Liver (tissue), 9 donors: ENCODE results near the gene WDCP. TPM values are rescaled to one million over a fixed set of nuclear protein-coding genes. Genes with fewer than 3 reads are reported as not detected.

Source experiments
- DNase-seq: peaks from one replicate; pipeline ENCODE4 v3.0.0-alpha.2; 2017; ENCODE audit warnings: low spot score
- H3K27ac ChIP-seq, 2 donors: one replicate each; pipeline ENCODE4 v1.7.0; 2013; ENCODE audit warnings: inconsistent platforms in 2 of 2, low read length in 2 of 2, control low read depth in 1 of 2, low read depth in 1 of 2, mild to moderate bottlenecking in 1 of 2
- H3K27me3 ChIP-seq, 4 donors: one replicate each; pipeline versions ENCODE4 v1.6.1 to v1.7.0; 2013; ENCODE audit warnings: low read length in 3 of 4, inconsistent platforms in 1 of 4, mild to moderate bottlenecking in 1 of 4, moderate library complexity in 1 of 4; ENCODE audit not compliant: control insufficient read depth in 4 of 4, insufficient read depth in 4 of 4
- H3K36me3 ChIP-seq, 4 donors: one replicate each; pipeline versions ENCODE4 v1.6.1 to v1.7.0; 2013; ENCODE audit warnings: low read length in 3 of 4, mild to moderate bottlenecking in 3 of 4, low read depth in 1 of 4, moderate library complexity in 1 of 4; ENCODE audit not compliant: control insufficient read depth in 4 of 4, insufficient read depth in 3 of 4
- H3K4me1 ChIP-seq, 4 donors: one replicate each; pipeline versions ENCODE4 v1.6.1 to v1.7.0; 2013; ENCODE audit warnings: low read length in 3 of 4, mild to moderate bottlenecking in 3 of 4, moderate library complexity in 1 of 4; ENCODE audit not compliant: control insufficient read depth in 4 of 4, insufficient read depth in 4 of 4
- H3K4me3 ChIP-seq, 3 donors: one replicate each; pipeline versions ENCODE4 v1.6.1 to v1.7.0; 2013; ENCODE audit warnings: low read length in 3 of 3, control low read depth in 1 of 3, low read depth in 1 of 3, mild to moderate bottlenecking in 1 of 3
- H3K9ac ChIP-seq, 2 donors: one replicate each; pipeline ENCODE4 v1.7.0; 2013; ENCODE audit warnings: low read length in 2 of 2, mild to moderate bottlenecking in 2 of 2, moderate library complexity in 2 of 2, control low read depth in 1 of 2, low read depth in 1 of 2
- H3K9me3 ChIP-seq, 4 donors: one replicate each; pipeline versions ENCODE4 v1.6.1 to v1.7.0; 2013; ENCODE audit warnings: low read length in 3 of 4; ENCODE audit not compliant: control insufficient read depth in 4 of 4
- EGR1 ChIP-seq, 2 donors: IDR thresholded peaks; 2 replicates each; pipeline ENCODE4 v1.6.1; 2016 to 2018; ENCODE audit warnings: antibody characterized with exemption in 2 of 2, low read depth in 2 of 2
- FOXA1 ChIP-seq: IDR thresholded peaks from 2 replicates; pipeline ENCODE4 v1.6.1; 2016; ENCODE audit warnings: antibody characterized with exemption
- FOXA2 ChIP-seq: IDR thresholded peaks from 2 replicates; pipeline ENCODE4 v1.6.1; 2016; ENCODE audit warnings: antibody characterized with exemption
- GABPA ChIP-seq, 2 donors: IDR thresholded peaks in 1 of 2; conservative IDR thresholded peaks in 1 of 2; 2 replicates each; pipeline ENCODE4 v1.6.1; 2016; ENCODE audit warnings: antibody characterized with exemption in 2 of 2, mild to moderate bottlenecking in 1 of 2, moderate library complexity in 1 of 2
- HNF4A ChIP-seq, 2 donors: conservative IDR thresholded peaks; 2 replicates each; pipeline ENCODE4 v1.6.1; 2016; ENCODE audit warnings: antibody characterized with exemption in 2 of 2, mild to moderate bottlenecking in 2 of 2
- HNF4G ChIP-seq: IDR thresholded peaks from 2 replicates; pipeline ENCODE4 v1.6.1; 2016; ENCODE audit warnings: antibody characterized with exemption
- JUND ChIP-seq, 2 donors: IDR thresholded peaks; 2 replicates each; pipeline ENCODE4 v1.6.1; 2016; ENCODE audit warnings: antibody characterized with exemption in 2 of 2
- NR2F2 ChIP-seq: IDR thresholded peaks from 2 replicates; pipeline ENCODE4 v1.6.1; 2016; ENCODE audit warnings: antibody characterized with exemption
- RAD21 ChIP-seq, 2 donors: IDR thresholded peaks; 2 replicates each; pipeline ENCODE4 v1.6.1; 2016; ENCODE audit warnings: antibody characterized with exemption in 2 of 2, mild to moderate bottlenecking in 2 of 2
- SP1 ChIP-seq: IDR thresholded peaks from 2 replicates; pipeline ENCODE4 v1.6.1; 2018; ENCODE audit warnings: antibody characterized with exemption, mild to moderate bottlenecking
- TAF1 ChIP-seq: conservative IDR thresholded peaks from 2 replicates; pipeline ENCODE4 v1.6.1; 2016; ENCODE audit warnings: antibody characterized with exemption, mild to moderate bottlenecking
- WGBS: extraction: QIAGEN DNeasy Blood & Tissue Kit; methylation state at CpG from one replicate; pipeline ENCODE4 v1.1.7; 2013; 5-methylcytosine and 5-hydroxymethylcytosine counted together
- polyA plus RNA-seq, 2 donors: library from polyadenylated mRNA; stranded (reverse) in 1 of 2; unstranded in 1 of 2; fragments of 200-250 nt in 1 of 2; fragments of >200 nt in 1 of 2; fragmentation: Nextera tagmentation in 1 of 2; extraction: Ambion mirVana in 1 of 2; gene quantifications; one replicate each; pipeline versions ENCODE4 v1.2.1 to v1.2.3, GENCODE V29; 2013 to 2015
- total RNA-seq, 2 donors: library from RNA; depleted of rRNA; stranded (reverse); fragments of >200 nt; gene quantifications; one replicate each; pipeline ENCODE4 v1.2.3, GENCODE V29; 2014
- TF ChIP-seq, protein P1 (sequence below): IDR thresholded peaks from 2 replicates; pipeline ENCODE4 v1.6.1; 2016; ENCODE audit warnings: antibody characterized with exemption
- TF ChIP-seq, protein P2 (sequence below): IDR thresholded peaks from 2 replicates; pipeline ENCODE4 v1.6.1; 2016; ENCODE audit warnings: antibody characterized with exemption
- TF ChIP-seq, protein P3 (sequence below): IDR thresholded peaks from 2 replicates; pipeline ENCODE4 v1.6.1; 2016; ENCODE audit warnings: antibody characterized with exemption, mild to moderate bottlenecking
- donor health status: healthy.
- donor health status: healthy.
- donor health status: healthy.
- donor health status: healthy.
- donor health status: healthy.

Gene WDCP
- total and polyA plus RNA-seq, 4 donors, result 2.0 to 6.0 (median 4.4) TPM

DNA sequence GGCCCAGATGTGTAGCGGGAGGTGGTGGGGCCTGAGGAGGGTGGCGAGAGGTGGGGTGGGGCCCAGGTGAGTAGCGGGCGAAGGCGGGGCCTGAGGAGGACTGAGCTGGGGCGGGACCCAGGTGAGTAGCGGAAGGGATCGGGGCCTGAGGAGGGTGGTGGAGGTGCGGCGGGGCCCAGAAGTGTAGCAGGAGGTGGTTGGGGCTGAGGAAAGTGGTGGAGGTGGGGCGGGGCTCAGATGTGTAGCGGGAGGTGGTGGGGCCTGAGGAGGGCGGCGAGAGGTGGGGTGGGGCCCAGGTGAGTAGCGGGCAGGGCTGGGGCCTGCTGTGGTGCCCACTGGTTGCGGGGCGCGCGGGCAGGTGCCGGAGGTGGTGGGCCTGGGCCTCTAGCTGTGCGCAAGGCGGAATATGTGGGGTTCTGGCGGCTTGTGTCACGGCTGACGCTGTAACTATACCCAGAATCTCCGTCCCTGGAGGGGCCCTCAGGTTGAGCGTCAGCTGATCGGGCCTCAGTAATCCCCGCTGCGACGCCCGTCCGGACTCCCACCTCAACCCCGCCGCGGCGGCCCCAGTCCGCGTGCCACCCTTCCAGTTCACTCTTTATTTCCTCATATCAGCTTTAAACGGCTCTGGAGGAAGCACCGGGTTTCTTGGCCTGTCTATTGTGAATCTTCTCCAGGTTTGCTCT, 29.8 kb upstream of the WDCP start:
- peak overlapping the region; percentile 55 to 81 (median 55) for H3K4me3 ChIP-seq
- DNase-seq, result no peak

DNA sequence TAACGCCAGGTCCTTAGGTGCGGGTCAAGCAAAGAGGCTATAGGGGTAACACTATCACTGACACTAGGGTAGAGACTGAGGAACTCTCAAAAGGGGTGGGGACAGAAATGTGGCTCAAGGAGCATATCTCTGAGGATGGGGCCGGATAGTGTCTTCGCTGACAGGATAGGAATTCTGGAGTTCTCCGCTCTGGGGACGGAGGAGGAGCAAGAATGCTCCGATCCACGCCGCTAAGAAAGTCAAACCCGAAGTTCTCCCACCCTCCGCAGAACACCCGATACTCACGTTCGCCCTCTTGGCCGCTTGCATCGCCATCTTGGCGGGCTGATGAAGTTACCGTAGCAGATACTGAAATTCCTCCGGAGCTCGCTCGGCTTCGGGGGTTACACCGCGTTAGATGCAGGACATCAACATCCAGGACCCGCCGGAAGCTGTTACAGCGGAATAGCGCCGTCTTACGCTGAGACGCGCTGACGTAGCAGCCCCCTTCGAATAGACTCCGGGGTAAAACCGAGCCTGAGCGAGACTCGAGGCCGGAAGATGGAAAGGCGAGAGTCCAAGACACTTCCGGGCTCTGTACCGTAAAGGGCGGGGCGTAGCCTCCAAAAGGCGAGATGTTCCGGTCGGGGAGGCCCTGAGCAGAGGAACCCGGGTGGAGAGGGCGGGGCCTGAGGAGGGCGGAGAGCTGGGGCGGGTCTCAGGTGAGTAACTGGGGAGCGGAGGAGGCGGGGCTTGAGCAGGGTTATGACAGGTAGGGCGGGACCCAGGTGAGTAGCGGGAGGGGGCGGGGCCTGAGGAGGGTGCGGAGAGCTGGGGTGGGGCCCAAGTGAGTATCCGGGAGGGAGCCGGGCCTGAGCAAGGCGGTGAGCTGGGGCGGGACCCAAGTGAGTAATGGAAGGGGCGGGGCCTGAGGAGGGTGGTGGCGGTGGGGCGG, 29.0 kb upstream of the WDCP start, which contains the start of gene SF3B6:
Gene SF3B6 (minus strand): TSS at position 412 of the 934 bp plus-strand sequence. CDS start 97 bp downstream, at position 315.
- Histone ChIP-seq H3K36me3 (peaks cover 0 to 22% (median 10%) of the 10 kb centered on the region in 4 donors), H3K9me3 (no peaks in the 10 kb centered on the region), H3K27me3 (no peaks in the 10 kb centered on the region), H3K27ac (peak within 1 kb of the TSS; percentile 74 to 86), H3K4me3 (peak within 1 kb of the TSS; percentile 55 to 97 (median 81)), H3K9ac (peak within 1 kb of the TSS; percentile 61 to 65), H3K4me1 (peaks cover 1 to 22% (median 9%) of the 10 kb centered on the region in 4 donors)
- WGBS, result under 1% methylated on average over 64 of the region's 64 CpGs
- DNase-seq, result peak; percentile 98
- peak; percentile 30 for TF ChIP-seq FOXA2
- TF ChIP-seq GABPA (IDR thresholded peaks at IDR 0.05 in 1 of 2, conservative IDR thresholded peaks at IDR 0.05 in 1 of 2), result peak; percentile 97 to 99
- TF ChIP-seq HNF4A (conservative IDR thresholded peaks at IDR 0.05), result peak; percentile 67 to 79
- TF ChIP-seq, protein P1, sequence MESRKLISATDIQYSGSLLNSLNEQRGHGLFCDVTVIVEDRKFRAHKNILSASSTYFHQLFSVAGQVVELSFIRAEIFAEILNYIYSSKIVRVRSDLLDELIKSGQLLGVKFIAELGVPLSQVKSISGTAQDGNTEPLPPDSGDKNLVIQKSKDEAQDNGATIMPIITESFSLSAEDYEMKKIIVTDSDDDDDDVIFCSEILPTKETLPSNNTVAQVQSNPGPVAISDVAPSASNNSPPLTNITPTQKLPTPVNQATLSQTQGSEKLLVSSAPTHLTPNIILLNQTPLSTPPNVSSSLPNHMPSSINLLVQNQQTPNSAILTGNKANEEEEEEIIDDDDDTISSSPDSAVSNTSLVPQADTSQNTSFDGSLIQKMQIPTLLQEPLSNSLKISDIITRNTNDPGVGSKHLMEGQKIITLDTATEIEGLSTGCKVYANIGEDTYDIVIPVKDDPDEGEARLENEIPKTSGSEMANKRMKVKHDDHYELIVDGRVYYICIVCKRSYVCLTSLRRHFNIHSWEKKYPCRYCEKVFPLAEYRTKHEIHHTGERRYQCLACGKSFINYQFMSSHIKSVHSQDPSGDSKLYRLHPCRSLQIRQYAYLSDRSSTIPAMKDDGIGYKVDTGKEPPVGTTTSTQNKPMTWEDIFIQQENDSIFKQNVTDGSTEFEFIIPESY, result peak; percentile 92
- TF ChIP-seq, protein P2, sequence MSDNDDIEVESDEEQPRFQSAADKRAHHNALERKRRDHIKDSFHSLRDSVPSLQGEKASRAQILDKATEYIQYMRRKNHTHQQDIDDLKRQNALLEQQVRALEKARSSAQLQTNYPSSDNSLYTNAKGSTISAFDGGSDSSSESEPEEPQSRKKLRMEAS, result peak; percentile 95
- peak; percentile 36 to 56 for TF ChIP-seq RAD21 (IDR thresholded peaks at IDR 0.05)
- TF ChIP-seq, protein P3, sequence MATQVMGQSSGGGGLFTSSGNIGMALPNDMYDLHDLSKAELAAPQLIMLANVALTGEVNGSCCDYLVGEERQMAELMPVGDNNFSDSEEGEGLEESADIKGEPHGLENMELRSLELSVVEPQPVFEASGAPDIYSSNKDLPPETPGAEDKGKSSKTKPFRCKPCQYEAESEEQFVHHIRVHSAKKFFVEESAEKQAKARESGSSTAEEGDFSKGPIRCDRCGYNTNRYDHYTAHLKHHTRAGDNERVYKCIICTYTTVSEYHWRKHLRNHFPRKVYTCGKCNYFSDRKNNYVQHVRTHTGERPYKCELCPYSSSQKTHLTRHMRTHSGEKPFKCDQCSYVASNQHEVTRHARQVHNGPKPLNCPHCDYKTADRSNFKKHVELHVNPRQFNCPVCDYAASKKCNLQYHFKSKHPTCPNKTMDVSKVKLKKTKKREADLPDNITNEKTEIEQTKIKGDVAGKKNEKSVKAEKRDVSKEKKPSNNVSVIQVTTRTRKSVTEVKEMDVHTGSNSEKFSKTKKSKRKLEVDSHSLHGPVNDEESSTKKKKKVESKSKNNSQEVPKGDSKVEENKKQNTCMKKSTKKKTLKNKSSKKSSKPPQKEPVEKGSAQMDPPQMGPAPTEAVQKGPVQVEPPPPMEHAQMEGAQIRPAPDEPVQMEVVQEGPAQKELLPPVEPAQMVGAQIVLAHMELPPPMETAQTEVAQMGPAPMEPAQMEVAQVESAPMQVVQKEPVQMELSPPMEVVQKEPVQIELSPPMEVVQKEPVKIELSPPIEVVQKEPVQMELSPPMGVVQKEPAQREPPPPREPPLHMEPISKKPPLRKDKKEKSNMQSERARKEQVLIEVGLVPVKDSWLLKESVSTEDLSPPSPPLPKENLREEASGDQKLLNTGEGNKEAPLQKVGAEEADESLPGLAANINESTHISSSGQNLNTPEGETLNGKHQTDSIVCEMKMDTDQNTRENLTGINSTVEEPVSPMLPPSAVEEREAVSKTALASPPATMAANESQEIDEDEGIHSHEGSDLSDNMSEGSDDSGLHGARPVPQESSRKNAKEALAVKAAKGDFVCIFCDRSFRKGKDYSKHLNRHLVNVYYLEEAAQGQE, result peak; percentile 63
- TF ChIP-seq FOXA1, result peak; percentile 69
- peak; percentile 63 to 85 for TF ChIP-seq EGR1 (IDR thresholded peaks at IDR 0.05; ENCODE audit: low read depth in 2 of 2)
- TF ChIP-seq TAF1, result no peak

More for the DNA sequence above, 29.8 kb upstream of the WDCP start:
- Histone ChIP-seq H3K36me3 (peaks cover 0 to 18% (median 10%) of the 10 kb centered on the region in 4 donors), H3K9me3 (no peaks in the 10 kb centered on the region), H3K4me1 (peaks cover 1 to 22% (median 9%) of the 10 kb centered on the region in 4 donors), H3K9ac (no peak overlapping the region), H3K27me3 (no peaks in the 10 kb centered on the region), H3K27ac (peak overlapping the region; percentile 74 to 86)
- TF ChIP-seq FOXA1 (no peak), FOXA2 (no peak), NR2F2 (no peak), HNF4A (conservative IDR thresholded peaks at IDR 0.05) (no peak), EGR1 (IDR thresholded peaks at IDR 0.05; ENCODE audit: low read depth in 2 of 2) (no peak), JUND (IDR thresholded peaks at IDR 0.05) (no peak), SP1 (no peak), RAD21 (IDR thresholded peaks at IDR 0.05) (no peak), HNF4G (no peak)
- TF ChIP-seq, protein P1, result no peak
- TF ChIP-seq, protein P3, result no peak
- WGBS, result 11% methylated on average over 41 of the region's 41 CpGs
